ENCODE measurements around the gene KIF16B. TPM values are rescaled to one million over a fixed set of nuclear protein-coding genes. Genes with fewer than 3 reads are reported as not detected.

The KIF16B gene
- total RNA-seq, 4 donors from 2014 or later, result 8.7 to 20.6 (median 16.6) TPM

DNA sequence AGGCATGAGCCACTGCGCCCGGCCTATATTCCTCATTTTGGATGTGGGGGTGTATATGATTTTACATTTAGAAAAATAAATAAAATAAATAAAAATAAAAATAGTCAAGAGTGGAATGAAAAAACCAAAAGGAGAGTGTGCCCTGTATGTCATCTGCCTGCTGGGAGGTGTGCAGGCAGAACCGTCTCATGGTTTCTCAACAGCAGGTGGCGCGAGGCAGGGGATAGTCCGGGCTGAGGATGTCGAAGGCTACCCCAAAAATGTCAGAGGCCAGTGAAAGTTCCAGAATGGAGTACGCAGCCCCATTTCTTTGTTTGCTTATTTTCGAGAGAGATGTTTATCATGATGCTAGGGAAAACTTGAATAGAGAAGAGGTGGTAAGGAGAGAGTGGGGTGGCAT lies 16.4 kb upstream of the KIF16B start:
- H3K4me3 ChIP-seq, result no peak overlapping the region
- no peak for DNase-seq
- H3K9me3 ChIP-seq, result no peaks in the 10 kb centered on the region
- H3K4me1 ChIP-seq, result no peaks in the 10 kb centered on the region
- H3K27ac ChIP-seq, result no peak overlapping the region
- H3K27me3 ChIP-seq, result no peaks in the 10 kb centered on the region
- TF ChIP-seq, protein P1, sequence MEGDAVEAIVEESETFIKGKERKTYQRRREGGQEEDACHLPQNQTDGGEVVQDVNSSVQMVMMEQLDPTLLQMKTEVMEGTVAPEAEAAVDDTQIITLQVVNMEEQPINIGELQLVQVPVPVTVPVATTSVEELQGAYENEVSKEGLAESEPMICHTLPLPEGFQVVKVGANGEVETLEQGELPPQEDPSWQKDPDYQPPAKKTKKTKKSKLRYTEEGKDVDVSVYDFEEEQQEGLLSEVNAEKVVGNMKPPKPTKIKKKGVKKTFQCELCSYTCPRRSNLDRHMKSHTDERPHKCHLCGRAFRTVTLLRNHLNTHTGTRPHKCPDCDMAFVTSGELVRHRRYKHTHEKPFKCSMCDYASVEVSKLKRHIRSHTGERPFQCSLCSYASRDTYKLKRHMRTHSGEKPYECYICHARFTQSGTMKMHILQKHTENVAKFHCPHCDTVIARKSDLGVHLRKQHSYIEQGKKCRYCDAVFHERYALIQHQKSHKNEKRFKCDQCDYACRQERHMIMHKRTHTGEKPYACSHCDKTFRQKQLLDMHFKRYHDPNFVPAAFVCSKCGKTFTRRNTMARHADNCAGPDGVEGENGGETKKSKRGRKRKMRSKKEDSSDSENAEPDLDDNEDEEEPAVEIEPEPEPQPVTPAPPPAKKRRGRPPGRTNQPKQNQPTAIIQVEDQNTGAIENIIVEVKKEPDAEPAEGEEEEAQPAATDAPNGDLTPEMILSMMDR (IDR thresholded peaks at IDR 0.05), result no peak
- TF ChIP-seq POLR2A (IDR thresholded peaks at IDR 0.05), result no peak
- intact Hi-C loops (cut with DNase I; ENCODE audit: low total_unique reads), result no loop called here
- H3K36me3 ChIP-seq, result no peaks in the 10 kb centered on the region

DNA sequence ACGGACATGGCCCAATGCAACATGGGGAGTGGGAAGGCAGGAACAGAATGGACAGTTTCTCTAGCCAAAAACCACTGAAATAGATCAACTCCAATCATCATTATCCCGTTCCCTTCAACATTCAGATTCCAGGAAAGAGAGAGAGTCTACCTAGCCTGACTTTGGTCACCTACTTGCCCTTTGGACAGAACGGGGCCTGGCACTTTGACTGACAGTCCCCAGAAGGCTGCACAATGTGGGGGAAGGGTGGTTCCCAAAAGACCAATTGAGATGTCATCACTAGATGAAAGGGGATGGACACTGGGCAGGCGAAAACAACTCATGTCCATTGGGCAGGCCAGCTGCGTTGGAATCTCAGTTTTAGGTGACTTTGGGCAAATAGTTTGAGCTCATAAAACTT lies 15.0 kb upstream of the KIF16B start:
- no peaks in the 10 kb centered on the region for H3K27me3 ChIP-seq

DNA sequence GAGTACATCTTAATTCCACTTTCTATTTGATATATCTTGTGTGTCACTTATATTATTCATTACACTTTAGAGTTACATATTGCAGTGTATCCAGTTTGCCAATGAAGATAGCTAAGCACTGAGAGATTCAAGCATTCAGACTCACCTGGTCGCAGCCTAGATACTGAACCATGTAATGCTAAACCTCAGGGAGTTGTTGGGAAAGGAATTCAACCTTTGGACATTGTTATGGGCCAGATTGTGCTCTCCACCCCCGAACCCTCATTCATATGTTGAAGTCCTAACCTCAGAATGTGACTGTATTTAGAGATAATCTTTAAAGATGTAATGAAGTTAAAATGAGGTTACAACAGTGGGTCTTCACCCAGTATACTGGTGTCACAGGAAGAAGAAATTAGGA lies 13.8 kb upstream of the KIF16B start:
- Histone ChIP-seq H3K4me1 (no peaks in the 10 kb centered on the region), H3K9me3 (no peaks in the 10 kb centered on the region), H3K27me3 (no peaks in the 10 kb centered on the region), H3K27ac (no peak overlapping the region), H3K4me3 (no peak overlapping the region), H3K36me3 (no peaks in the 10 kb centered on the region)
- TF ChIP-seq, protein P1 (IDR thresholded peaks at IDR 0.05), result no peak
- TF ChIP-seq POLR2A (IDR thresholded peaks at IDR 0.05), result no peak
- DNase-seq, result no peak
- intact Hi-C loops (cut with DNase I; ENCODE audit: low total_unique reads), result no loop called here

More for the DNA sequence above, 15.0 kb upstream of the KIF16B start:
- TF ChIP-seq POLR2A (IDR thresholded peaks at IDR 0.05), result no peak
- TF ChIP-seq, protein P1 (IDR thresholded peaks at IDR 0.05), result no peak
- Histone ChIP-seq H3K27ac (no peak overlapping the region), H3K36me3 (no peaks in the 10 kb centered on the region), H3K4me1 (no peaks in the 10 kb centered on the region), H3K9me3 (no peaks in the 10 kb centered on the region), H3K4me3 (no peak overlapping the region)
- intact Hi-C loops (cut with DNase I; ENCODE audit: low total_unique reads), result no loop called here
- DNase-seq, result no peak

DNA sequence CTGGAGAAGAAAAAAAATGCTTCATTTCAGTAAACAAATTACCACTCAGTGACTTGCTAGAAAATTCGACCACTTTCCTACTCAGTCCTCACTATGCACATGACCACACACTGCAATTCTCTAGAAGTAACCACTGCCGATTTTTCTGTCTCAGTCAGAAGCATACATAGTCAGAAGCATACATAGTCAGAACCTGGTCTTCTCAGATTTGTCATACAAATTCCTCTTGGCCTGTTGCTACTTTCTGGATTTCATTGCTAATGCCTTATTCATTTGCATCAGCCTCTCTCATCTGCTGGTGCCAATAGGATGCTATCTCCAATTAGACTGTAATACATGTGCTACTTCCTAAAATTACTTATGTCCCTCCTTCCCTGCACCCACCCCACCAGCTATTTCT lies 10.2 kb upstream of the KIF16B start:
- no peaks in the 10 kb centered on the region for H3K36me3 ChIP-seq
- H3K27ac ChIP-seq, result no peak overlapping the region
- H3K9me3 ChIP-seq, result no peaks in the 10 kb centered on the region
- intact Hi-C loops (cut with DNase I; ENCODE audit: low total_unique reads), result no loop called here
- no peaks in the 10 kb centered on the region for H3K4me1 ChIP-seq
- no peak for DNase-seq
- no peak for TF ChIP-seq POLR2A (IDR thresholded peaks at IDR 0.05)
- TF ChIP-seq, protein P1 (IDR thresholded peaks at IDR 0.05), result no peak
- H3K27me3 ChIP-seq, result no peaks in the 10 kb centered on the region
- H3K4me3 ChIP-seq, result no peak overlapping the region

DNA sequence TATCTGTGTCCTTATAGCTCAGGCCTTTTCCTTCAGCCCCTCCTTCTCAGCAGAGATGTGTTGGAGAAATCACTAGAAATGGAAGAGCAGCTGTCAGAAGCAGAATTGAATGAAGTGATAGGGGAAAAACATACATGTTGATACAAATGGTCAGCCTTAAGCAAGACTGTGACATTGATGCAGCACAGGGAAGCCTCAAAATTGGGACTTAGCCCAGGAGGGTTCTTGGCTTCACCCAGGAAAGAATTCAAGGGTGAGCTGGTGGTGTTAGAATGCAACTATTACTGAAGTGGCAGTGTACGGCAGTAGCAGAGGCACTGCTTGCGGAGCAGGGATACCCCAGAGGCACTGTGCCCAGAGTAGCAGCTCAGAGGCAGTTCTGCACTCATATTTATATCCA lies 8.0 kb upstream of the KIF16B start:
- Histone ChIP-seq H3K36me3 (no peaks in the 10 kb centered on the region), H3K4me1 (no peaks in the 10 kb centered on the region), H3K4me3 (no peak overlapping the region), H3K27me3 (no peaks in the 10 kb centered on the region), H3K27ac (no peak overlapping the region), H3K9me3 (no peaks in the 10 kb centered on the region)
- TF ChIP-seq POLR2A (IDR thresholded peaks at IDR 0.05), result no peak
- TF ChIP-seq, protein P1 (IDR thresholded peaks at IDR 0.05), result no peak
- no peak for DNase-seq
- intact Hi-C loops (cut with DNase I; ENCODE audit: low total_unique reads), result no loop called here

Data from uterus (tissue), 4 donors.